HS-27A (cell line): Measurements from ENCODE around the gene GPR152.

ENCODE experiments used
- DNase-seq: peaks from one replicate; pipeline ENCODE4 v3.0.0-alpha.2; 2012; ENCODE audit warnings: low read depth, missing footprints

The GPR152 gene

DNA sequence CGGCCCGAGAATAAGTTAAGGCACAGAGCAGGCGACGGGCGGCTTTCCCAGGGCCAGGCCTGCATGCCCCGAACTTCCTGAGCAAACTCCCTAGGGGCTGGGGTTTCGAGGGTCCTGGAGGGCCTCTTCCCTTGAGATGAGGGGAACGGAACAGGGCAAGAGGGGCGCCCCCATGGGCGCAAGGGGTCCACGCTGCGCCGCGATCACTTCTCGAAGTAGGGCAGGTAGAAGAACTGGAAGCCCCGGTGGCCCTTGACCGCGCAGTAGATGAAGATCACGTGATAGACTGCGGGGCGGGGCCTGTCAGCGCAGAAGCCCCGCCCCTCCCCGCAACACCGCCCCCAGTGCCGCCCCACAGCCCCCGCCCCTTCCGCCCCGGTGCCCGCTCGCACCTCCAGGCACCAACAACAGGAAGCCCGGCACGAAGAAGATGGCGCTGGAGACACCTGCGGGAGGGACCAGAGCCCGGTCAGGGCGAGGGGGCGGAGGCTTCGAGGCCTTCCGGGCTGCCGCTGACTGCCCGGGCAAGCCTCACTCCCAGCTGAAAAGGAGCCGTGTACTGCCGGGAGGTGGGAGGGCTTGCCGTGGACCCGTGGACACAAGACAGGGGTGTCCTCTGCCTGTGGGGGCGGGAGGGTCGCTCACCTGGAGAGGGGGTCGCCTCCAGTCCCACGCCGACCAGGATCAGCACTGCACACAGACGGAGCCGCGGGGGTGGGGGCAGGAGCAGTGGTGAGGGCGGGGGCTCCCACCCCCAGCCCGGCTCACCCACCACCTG lies 12.1 kb upstream of the GPR152 start:
- DNase-seq, result no peak

- DNase-seq, result no peak
Observed at GRCh38 chr11:67463680-67464410, 11.3 kb upstream of the GPR152 start.

DNA sequence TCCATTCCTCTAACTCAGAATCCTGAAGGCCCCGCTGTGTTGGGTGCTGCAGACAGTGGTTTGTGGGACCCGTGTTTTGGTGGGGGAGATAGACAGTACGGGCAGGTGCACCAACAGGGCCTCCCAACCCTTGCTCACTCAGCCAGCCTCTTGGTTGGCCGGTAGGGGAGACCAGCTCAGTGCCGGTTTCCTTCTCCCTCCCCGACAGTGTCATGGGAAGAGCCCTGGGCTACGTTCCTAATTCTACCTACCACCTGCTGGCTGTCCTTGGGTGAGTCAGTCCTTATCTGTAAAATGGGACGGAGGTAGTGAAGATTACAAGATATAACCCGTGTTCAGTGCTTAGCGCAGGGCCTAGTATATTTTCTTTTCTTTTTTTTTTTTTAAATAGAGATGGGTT lies 10.7 kb upstream of the GPR152 start:
- no peak for DNase-seq

- no peak for DNase-seq
Observed at GRCh38 chr11:67458266-67458665, 5.7 kb upstream of the GPR152 start.

- DNase-seq, result no peak
Observed at GRCh38 chr11:67457453-67457852, 4.9 kb upstream of the GPR152 start.

GRCh38 chr11:67456068-67456705 lies 3.7 kb upstream of the GPR152 start:
- DNase-seq, result no peak

- DNase-seq, result no peak
Observed at GRCh38 chr11:67455054-67455453, 2.5 kb upstream of the GPR152 start, which contains the start of gene CABP4. Gene CABP4, plus strand, starts transcription at chr11:67455354. Its CDS starts 70 bp downstream, at chr11:67455424.

- no peak for DNase-seq
Observed at GRCh38 chr11:67453816-67454732, 1.5 kb upstream of the GPR152 start.

- DNase-seq, result no peak
Observed at GRCh38 chr11:67451658-67451976, 912 bp downstream of the GPR152 start.

DNA sequence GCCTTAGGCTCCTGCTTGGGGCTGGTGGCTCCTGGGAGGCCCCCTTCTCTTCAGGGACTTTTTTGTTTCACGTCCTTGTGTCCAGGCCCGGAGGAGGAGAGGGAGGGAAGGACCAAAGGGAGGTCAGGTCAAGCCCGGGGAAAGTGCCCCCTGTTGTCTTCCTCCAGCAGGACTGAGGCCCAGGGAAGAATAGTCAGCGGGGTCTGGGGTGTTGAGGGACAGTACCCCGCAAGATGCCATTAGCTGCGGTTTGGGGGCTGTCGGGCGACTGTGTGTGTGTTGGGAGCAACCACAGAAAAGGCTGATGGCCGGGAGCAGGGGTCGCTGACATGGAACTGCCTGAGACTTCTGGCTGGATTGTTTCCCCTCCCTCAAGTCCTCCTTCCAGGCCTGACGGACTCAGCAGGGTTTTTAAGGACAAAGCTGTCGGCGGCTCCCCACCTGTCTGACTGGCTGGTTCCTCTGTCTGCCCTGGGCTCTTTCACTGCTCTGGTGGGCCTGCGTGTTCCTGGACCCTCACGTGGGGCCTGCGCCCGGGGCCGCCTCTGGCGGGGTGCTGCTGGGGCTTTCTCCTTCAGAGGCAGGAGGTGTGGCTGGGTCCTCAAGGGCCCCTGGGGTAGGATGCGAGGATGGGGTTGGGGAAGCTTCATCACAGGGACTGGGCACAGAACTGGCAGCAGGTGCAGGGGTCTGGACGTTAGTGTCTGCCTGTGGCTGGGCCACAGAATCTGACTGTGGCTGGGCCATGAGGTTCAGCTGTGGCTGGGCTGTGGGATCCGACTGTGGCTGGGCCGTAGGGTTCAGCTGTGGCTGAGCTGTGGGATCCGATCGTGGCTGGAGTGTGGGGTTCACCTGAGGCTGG lies 1.5 kb downstream of the GPR152 start:
- no peak for DNase-seq

DNA sequence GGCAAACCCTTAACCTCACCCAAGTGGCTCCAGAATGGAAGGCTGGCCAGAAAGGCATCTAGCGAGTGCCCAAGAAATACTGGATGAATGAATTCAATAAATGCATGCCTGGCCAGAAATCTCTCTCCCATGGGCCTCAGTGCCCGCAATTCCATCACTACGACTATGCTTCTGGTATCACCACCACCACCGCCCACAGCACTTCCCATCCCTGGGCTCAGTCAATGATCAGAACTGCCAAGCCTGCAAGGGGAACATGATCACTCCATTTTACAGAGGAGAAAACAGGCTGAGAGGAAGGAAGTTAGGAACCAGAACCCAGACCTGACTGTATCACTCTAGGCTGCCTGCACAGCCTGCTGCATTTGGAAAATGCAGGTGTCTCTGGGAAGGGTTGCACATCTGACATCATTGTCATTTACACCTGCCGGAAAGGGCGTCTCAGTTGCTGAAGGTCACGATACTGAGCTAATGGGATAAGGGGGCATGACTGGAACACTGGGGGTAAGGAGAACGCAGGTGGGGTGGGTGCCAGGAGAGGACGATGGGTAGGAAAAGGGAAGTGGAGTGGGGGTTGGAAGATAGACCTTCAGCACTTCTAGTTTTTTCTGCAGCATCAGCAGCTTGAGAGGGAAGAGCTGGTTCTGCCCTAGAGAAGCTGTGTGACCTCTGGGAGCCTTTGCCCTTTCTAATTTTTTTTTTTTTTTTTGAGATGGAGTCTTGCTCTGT lies 3.2 kb downstream of the GPR152 start:
- DNase-seq, result no peak

- DNase-seq, result no peak
Observed at GRCh38 chr11:67448220-67448609, 4.3 kb downstream of the GPR152 start.

GRCh38 chr11:67445515-67445914 lies 7.0 kb downstream of the GPR152 start:
- DNase-seq, result no peak

DNA sequence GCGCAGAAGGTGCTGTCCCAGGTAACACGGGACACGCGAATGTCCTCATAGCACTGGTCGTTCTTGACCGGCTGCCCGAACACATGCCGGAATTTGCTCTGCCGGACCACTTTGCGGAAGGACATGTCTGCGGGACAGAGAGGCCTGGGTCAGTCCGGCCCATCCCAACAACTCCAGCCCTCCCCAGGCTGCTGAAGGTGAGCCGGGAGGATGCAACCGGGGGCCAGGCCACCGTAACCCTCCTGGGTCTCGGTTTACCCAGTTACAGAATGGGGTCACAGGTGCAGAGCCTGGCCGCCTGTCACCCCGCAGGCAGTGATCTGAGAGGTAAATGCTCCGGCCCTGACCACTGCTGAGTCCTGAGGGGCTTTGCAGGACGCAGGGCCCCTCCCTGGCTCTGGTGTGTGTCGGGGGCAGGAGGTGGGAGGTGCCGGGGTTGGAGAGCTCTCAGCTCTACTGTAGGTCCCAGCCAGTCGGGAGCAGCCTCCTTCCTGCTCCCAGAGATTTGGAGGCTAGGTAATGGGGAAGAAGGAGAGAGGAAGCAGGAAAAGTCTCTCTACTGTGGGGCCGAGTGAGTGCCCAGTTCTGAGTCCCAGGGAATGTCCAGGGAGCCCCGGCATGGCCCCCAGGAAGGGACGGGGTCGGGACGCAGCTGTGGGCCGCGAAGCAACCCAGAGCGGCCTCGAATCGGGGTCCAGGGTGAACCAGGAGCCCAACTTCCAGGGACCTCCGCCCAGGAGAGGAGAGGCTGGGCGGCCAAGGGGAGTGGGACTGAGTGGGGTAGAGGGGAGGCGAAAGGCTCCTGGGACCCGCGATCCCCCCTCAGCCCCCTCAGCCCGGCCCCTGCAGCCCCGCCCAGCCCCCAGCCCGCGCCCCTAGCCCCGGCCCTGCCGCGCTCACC lies 9.8 kb downstream of the GPR152 start:
- DNase-seq, result no peak

DNA sequence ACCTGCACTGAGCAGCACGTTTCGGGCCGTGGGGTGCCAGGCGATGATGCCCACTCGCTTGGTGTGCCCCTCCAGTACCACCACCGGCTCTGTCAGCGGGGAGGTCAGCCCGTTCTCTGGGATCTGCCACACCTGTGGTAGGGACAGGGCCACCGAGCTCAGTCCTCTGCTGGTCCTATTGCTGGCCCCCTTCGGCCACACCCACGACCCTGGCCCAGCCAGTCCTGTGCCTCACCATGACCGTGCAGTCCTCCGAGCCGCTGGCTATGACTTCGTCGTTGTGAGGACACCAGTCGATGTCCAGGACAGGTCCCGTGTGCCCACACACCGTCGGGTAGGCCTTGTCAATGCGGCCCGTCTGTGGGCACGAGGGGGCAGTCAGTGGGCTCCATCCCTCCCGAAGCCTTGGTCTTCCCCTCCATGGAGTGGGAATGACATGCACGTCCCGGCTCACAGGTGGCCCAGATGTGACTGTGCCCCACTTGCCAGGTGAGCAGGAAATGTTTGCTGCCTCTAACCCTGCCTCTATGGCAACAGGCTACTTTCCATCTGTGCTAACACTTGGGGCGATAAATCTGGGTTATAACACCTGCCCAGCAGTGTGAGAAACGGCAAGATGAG lies 10.7 kb downstream of the GPR152 start:
- no peak for DNase-seq

GRCh38 chr11:67441098-67441563 lies 11.4 kb downstream of the GPR152 start:
- DNase-seq, result no peak

DNA sequence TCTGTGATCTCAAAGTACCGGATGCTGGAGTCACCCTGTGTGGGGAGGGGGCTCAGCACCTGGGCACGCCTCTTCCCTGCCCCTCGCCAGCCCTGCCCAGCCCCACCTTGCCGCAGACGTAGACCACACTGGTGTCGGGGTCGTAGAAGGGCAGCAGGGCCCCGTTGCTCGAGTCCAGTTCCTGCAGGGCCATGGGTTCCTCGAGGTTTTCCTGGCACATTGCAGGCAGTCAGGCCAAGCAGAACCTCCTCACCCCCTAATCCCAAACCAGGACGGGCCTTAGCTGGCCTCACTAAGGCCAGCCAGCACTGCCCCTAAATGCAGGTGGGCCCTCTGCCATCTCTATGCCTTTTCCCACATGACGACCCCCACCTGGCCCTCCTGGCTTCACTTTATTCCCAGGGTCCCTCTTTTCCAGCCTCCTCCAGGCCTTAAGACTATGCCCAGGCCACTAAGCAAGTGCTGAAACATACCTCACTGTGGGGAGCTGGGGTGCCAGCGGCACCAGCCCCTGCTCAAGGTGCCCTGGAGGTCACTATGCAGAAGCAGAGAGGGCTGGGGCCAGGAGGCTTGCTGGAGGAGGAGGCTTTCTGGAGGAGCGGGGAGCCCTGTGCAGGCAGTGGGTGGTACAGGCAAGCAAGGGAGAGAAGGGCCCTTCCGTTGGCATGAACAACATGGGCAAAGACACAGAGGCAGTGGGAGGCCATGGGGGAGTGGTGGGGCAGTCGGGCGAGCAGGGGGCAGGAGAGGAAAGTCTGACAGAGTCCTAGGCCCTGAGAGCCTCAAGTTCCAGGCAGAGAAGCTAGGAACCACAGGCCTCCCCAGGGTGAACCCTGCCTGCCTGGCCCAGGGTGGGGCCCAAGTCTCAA lies 12.1 kb downstream of the GPR152 start:
- DNase-seq, result no peak
